ENCODE data around the gene TMEM269.
A peak's percentile ranks its signal among the peaks of the same experiment; 100 is the strongest.
"Not testable (repeated sequence)": the region's sequence is repeated elsewhere in the genome, so short reads cannot be mapped to it uniquely, and the experiment has no call there.

TMEM269 gene

GRCh38 chr1:42779725-42780124 lies 5.1 kb upstream of the TMEM269 start:
- DNase-seq = no peak

DNA sequence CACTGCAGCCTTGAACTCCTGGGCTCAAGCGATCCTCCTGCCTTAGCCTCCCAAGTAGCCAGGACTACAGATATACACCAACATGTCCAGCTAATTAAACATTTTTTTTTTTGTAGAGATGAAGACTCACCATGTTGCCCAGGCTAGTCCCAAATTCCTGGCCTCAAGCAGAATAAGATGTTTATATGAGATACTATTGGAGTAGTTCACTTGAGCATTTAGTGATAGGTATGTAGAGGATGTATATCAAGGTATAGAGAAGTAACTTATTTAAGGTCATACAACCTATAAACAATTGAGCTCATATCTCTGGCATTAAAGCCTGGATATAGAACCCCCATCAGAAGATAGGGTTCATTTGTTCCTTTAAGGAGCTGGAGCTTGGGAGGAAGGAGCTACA lies 4.6 kb upstream of the TMEM269 start:
- DNase-seq = no peak

GRCh38 chr1:42783092-42783491 lies 1.7 kb upstream of the TMEM269 start:
- no peak for DNase-seq

GRCh38 chr1:42784547-42784945 lies 245 bp upstream of the TMEM269 start:
- no peak for DNase-seq

- DNase-seq = no peak
Measured at GRCh38 chr1:42786097-42786496, 1.3 kb downstream of the TMEM269 start.

DNA sequence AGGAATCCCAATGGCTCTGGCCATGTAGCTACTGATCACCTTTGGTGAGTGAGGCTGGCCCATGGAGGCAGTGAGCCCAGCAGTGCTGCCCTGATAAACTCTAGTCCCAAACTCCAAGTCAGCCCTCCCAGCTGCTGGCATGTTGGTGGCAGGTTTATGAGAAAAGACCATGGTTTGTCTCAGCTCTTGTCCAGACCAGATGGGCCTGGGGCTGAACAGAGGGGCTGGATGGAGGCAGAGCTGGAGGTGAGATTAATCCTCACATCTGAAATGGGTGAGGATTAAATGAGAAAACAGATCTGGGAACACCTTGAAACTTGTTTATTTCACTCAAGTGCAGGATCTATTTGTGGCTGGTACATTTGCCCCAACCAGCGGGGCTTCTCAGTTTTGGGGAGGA lies 3.2 kb downstream of the TMEM269 start:
- no peak for DNase-seq

DNA sequence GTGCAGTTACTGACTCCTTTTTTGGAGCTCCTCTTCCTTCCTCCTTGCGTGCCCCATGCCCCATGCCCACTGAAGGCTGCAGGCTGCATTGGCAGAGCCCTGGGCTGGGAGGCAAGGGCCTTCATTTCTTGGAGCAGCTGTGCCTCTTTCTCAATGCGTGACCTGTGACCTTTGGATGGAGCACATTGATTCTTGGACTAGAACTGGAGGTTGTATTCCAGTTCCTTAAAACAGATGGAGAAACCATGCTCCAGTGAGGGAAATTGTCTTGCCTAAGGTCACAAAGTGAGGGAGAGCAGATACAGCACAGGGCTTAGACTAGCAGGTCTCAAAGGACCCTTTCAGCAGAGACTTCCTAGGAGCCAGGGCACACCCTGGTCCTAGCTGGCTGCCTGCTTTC lies 9.0 kb downstream of the TMEM269 start:
- DNase-seq = no peak

DNA sequence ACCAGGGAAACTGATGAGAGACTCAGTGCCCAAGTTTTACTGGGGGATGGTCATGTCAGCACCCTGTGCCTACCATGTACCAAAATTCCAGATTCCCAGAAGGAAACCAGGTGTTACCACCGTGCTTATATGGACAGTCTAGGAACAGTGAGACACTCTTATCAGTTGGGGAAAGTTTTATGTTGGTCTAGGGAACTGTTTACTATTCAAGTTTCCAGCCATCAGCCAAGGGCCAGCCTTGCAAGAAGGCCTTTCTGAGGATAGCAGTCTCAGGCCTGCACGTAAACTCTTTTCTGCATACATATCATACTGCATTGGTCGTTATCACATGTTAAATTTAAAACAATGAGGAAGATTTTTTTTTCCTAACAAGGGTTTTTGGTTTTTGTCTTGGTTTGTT lies 12.6 kb downstream of the TMEM269 start:
- DNase-seq = no peak

GRCh38 chr1:42797979-42798378 lies 13.2 kb downstream of the TMEM269 start:
- DNase-seq = no peak

- DNase-seq = no peak
Measured at GRCh38 chr1:42801832-42802473, 17.2 kb downstream of the TMEM269 start.

DNA sequence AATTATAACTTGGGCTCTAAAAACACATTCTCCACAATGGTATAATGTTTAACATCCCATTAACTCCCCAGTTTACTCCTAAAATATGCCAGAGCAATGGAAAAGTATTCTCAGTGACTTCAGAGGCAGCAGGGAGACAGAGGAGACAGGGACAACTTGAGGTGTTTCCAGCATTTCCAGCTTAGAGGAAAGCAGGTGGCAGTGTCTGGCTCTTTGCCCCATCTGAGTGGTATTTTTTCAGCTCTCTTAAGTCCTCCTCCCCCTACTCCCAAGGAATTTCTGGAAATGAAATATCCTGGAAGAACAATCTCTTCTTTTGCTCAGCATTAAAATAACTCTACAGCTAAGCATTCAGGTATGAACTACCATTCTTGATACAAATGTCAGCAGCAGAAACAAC lies 21.4 kb downstream of the TMEM269 start:
- no peak for DNase-seq

DNA sequence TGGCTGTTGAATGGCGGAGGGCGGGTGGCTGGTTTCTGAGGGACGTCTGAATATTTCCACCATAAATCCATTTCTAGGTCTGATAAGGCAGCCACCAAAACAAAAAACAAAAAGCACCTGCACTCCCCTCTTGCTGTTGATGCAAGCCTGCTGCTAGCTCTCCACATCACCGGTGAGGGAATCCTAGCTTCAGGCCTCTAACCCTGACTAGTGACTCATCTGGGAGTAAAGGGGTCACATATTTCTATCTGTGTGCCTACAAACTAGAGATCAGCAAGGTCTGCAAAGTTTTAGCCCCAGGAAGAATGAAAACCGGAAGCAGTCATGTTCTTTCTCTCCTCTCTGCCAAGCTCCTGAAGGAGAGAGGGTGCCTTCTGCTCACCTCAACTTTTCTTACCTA lies 21.8 kb downstream of the TMEM269 start:
- no peak for DNase-seq

DNA sequence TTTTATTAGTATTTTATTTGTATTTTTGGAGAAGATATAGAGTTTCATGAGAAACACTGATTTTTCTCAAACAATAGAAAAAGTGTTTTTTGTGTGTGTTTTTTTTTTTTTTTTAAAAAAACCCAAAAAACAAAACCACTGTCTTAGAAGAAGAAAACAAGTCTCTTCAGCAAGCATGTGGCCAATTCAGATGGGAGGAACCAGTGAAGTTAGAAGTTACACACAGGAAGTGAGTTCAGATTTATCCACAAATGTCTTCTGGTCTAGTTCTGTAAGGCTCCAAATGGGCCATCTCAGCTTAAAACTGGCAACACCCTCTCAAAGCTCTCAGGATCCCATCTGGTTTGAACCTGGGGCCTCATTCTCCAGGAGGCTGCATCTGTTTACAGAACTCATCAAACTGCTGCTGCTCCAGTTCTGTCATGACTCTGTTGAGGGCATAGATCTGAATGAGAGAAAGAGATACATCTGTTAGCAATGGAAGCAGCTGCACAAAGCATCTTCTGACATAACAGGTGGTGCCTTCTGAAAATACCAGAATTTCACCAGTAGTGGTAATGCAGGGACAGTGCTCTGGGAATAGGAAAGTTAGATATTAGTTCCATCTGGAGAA lies 22.4 kb downstream of the TMEM269 start:
- no peak for DNase-seq

- DNase-seq = not testable (repeated sequence)
Measured at GRCh38 chr1:42814815-42815214, 30.0 kb downstream of the TMEM269 start.

- DNase-seq = no peak
Measured at GRCh38 chr1:42815941-42816584, 31.3 kb downstream of the TMEM269 start.

GRCh38 chr1:42816585-42817439 lies 32.0 kb downstream of the TMEM269 start, which contains the start of the genes ERMAP and SVBP:
Gene ERMAP (plus strand): TSS chr1:42817122. CDS start chr1:42830449, 13,327 bp downstream.
Gene SVBP (minus strand): TSS chr1:42817397. CDS start chr1:42816544, 853 bp downstream.
- peak; percentile 96 for DNase-seq

DNA sequence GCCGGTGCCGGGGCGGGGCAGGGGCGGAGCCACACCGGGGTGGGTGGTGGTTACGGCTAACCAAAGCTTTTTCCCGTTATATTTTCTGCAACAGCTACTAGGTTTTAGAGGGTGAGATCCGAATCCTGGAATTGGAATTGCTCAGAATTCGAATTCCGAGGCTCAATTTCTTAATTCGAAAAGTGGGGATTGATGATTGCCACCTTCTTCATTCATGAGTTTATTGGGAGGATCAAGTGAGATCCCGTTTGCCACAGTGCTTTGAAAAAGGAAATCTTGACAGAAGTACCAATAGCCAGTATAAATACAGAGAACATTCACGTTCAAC lies 32.6 kb downstream of the TMEM269 start:
- DNase-seq = no peak

GRCh38 chr1:42817976-42818375 lies 33.2 kb downstream of the TMEM269 start:
- no peak for DNase-seq

- DNase-seq = no peak
Measured at GRCh38 chr1:42820813-42821212, 36.0 kb downstream of the TMEM269 start.

DNA sequence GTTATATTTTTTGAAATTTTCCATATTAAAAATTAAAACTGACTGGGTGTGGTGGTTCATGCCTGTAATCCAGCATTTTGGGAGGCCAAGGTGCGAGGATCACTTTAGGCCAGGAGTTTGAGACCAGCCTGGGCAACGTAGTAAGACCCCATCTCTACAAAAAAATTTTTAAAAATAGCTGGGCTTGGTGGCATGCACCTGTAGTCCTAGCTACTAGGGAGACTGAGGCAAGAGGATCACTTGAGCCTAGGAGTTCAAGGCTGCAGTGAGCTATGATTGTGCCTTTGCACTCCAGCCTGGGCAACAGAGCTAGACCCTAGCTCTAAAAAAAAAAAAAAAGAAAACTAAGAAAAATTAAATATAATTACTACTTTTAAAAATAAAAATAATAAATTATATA lies 36.9 kb downstream of the TMEM269 start:
- no peak for DNase-seq

GRCh38 chr1:42822800-42823392 lies 38.1 kb downstream of the TMEM269 start:
- no peak for DNase-seq

DNA sequence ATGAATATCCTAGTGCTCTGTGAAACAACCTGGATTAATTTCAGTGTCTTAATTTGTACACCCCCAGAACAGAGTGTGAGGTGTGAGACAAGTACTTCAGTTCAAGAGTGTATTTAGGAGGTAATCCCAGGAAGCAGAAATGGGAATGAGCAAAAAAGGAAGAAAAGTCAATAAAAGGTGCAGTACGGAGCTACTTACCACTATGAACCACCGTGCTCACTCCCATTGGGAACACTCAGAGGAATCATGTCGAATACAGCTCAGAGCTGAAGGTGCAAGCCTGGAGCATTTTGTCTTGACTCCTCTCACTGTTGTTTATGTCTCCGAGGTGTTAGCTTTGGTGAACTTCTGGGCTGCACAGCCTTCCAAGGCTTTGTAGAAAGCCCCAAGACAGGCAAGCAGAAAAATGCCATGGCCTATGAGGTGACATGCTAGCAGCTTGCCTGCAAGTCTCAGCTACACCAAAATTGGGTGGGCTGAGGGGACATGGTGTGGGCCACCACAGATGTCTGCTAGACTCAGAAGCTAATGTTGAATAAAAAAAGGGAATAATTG lies 39.8 kb downstream of the TMEM269 start:
- DNase-seq = no peak

Measured in activated T-cell treated with anti-CD3 and anti-CD28 coated beads for 4 hours (primary cell).